Fibroblast of skin of left quadriceps (primary cell): ENCODE measurements around the gene ST3GAL6.

Source experiments
- DNase-seq, 2 experiments: peaks; one replicate each; pipeline ENCODE4 v3.0.0-alpha.2; 2013; ENCODE audit warnings: low read depth in 2 of 2

The ST3GAL6 gene

GRCh38 chr3:98740324-98740723 is 22.8 kb upstream of the ST3GAL6 start:
- no peak for DNase-seq

DNA sequence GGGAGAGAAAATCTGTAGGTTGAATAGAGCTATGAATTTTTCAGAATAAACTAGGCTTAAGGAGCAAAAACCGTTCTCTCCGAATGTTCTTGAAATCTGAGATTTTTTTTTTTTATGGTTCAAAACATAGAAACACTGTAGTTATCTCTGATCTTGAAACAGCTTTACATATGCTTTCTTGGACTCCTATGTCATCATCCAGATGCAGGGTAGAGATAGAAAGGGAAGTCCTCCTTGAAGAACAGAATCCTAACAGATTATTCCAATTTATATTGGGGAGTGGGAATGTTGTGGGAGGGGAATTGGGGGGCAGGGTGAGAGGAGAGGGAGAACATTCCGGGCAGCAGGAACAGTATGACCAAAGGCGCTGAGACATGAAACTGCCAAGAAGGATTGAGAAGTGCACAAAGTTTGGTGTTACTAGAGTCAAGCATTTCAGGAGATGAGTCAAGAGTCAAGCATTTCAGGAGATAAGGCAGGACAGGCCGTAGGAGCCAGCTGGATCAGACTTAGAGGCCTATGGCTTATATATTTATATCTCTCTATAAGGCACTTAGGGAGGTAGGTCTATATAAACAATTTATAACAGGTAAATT is 21.9 kb upstream of the ST3GAL6 start:
- DNase-seq = no peak

DNA sequence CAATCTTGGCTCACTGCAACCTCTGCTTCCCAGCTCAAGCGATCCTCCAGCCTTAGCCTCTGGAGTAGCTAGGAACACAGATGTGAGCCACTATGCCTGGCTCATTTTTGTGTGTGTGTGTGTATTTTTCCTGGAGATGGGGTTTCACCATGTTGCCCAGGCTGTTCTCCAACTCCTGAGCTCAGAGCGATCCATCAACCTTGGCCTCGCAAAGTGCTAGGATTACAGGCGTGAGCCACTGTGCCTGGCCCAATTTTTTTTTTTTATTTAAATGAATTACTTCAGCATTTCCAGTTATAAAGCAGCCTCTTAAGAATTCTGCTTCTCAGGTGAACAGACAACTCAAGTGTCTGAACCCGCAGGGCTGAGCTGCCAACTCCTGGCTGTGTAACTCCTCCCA is 20.1 kb upstream of the ST3GAL6 start:
- no peak for DNase-seq

GRCh38 chr3:98744283-98744682 is 18.9 kb upstream of the ST3GAL6 start:
- DNase-seq = no peak

DNA sequence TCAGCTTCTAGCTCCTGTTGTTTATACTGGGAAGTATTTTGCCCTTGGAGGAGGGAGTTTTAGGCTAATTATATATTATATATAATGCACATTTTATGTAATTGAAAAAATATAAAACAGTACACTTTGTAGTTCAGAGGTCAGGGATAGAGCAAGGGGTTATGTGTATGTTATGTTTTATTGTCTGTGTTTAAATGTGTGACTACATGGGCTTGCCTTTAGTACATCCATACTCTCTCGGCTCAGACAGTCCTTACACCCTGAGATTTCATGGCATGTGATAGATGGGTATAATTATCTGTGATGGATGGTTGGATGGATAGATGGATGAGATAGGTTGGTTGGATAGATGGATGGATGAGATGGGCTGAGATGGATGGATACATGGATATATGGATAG is 17.4 kb upstream of the ST3GAL6 start:
- DNase-seq = no peak

- DNase-seq = no peak
These were observed 17.0 kb upstream of the ST3GAL6 start for GRCh38 chr3:98746122-98746521.

DNA sequence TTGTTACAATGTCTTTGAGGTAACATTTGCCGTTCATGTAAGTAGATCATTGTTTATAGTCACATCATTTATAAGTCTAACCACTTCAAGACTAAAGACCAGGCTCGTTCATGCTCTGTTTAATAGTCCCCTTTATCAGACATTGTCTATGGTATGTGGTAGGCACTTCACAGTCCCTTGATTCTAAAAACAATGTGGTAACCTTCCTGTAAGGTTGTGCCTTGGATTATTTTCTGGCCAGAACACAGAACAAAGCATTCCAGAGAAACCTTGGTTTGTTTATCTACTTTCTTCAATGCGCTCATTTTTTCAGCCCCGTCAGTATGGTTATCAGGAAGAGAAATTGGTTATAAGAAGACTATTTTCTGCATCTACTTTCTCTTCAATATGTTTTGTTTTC is 16.3 kb upstream of the ST3GAL6 start:
- no peak for DNase-seq

DNA sequence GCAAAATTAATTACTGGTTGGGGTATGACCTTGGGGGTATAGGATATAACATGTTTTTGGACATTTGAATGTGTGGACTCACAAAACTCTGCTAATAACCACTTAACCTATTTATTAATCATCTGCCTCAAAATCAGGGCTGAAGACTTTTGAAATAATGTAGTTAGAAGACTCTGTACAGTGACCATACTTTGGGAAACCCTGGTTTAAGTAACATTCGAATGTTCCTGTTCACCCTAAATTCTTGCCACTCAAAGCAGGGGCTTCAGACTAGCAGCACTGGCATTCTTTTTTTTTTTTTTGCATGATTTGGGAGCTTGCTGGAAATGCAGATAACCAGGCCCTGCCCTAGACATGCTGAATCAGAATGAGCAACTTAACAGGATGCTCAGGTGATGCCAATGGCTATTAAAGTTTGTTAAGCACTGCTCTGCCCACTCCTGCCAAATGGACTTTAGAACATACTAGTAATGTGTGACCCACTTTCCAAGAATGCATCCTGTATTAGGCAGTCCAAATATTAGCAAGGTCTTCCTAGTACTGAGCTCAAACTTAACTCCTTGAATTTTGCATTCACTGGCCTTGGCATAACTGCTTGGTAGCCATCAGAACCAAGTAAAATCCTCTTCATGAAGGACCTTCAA is 12.7 kb upstream of the ST3GAL6 start:
- DNase-seq = no peak

- DNase-seq = no peak
These were observed 8.7 kb upstream of the ST3GAL6 start for GRCh38 chr3:98754483-98754882.

- no peak for DNase-seq
These were observed 7.5 kb upstream of the ST3GAL6 start for GRCh38 chr3:98755601-98756000.

GRCh38 chr3:98759629-98760028 is 3.5 kb upstream of the ST3GAL6 start:
- DNase-seq = no peak

DNA sequence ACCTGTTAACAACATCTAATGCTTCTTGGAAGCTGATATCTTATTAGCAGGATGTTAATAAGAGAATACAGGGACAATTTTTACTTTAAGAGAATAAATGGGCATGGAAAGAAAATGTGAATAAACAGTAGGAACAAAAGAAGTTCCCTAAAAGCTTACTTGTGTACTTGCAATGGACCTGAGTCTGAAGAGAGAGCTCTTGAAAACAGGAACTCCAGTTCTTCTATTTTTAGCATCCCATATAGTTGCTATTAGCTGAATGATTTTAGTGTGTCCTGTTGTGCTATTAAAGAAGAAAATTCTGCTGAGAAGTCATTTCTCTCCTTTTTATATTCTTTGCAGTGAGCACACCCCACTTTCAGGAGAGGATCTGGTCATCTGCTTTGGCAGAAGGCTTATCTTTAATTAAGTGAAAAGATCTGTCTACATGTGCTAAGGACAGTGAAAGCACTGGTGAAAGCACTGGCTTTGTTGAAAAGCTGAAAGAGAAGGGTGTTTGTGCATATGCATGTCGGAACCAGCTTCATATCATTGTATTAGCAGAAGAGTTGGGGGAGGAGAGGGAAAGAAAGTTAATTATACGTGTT is 1.4 kb upstream of the ST3GAL6 start:
- no peak for DNase-seq

GRCh38 chr3:98763819-98764418 is 779 bp downstream of the ST3GAL6 start:
- no peak for DNase-seq

DNA sequence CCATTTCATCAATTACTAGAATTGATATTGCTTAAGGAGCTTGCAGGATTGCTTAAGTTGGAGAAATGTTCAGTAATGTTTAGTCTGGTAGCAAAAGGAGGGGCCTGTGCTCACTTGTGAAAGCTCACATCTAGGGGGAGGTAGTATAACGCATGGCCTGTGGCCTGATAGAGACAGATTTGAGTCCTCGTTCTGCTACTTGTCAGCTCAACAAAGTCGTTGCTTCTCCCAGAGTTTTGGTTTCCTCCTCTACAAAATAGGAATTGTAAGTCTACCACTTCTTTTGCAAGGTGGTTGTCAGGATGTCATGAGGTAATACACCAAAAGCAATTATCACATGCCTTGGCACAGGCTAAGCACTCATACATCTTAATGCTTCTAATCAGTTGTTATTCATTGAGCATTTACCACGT is 1.3 kb downstream of the ST3GAL6 start:
- no peak for DNase-seq

GRCh38 chr3:98765721-98766120 is 2.6 kb downstream of the ST3GAL6 start:
- DNase-seq = no peak

- DNase-seq = no peak
These were observed 3.8 kb downstream of the ST3GAL6 start for GRCh38 chr3:98766924-98767323.

GRCh38 chr3:98768961-98769360 is 5.8 kb downstream of the ST3GAL6 start:
- DNase-seq = no peak

DNA sequence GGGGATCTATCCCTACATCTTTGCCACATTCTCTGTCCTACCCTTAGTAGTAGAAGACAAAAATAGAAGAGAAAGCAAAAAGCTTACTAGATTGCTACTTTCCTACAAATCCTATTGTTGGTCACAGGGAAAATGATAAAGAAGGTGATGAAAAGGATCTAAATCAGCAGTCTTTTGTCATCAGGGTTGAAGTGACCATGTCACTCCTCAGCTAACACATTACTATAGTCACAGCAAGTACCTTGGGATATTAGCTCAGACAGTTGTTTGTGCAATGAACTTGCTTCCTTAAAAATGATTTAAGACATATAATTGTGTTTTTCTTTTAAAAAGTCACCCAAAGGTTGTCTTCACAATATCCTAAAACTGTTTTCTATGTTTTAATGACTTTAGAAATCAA is 6.3 kb downstream of the ST3GAL6 start:
- DNase-seq = no peak

- no peak for DNase-seq
These were observed 7.3 kb downstream of the ST3GAL6 start for GRCh38 chr3:98770261-98771039.

GRCh38 chr3:98772022-98772421 is 8.9 kb downstream of the ST3GAL6 start:
- no peak for DNase-seq

GRCh38 chr3:98775459-98776139 is 12.5 kb downstream of the ST3GAL6 start:
- DNase-seq = no peak

DNA sequence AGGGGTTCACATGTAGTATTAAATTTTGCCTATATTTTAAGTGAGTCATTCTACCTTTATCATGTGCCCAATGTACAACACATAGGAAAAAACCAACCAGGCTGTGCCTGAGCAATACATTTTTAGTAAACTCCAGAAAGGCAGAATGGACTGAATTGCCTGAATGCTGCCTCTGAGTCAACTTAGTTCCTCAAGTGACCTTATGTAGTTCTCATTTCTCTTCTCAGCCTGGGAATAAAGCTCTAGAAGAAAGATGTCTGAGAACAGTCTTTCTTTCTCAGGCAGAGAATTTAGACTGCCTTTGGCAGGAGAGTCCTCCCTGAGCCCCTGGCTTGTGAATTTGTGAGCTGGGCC is 13.0 kb downstream of the ST3GAL6 start:
- DNase-seq = no peak
